Measurements from ENCODE around the gene JADE2. TPM values are rescaled to one million over a fixed set of nuclear protein-coding genes. Genes with fewer than 3 reads are reported as not detected.
"Not testable (repeated sequence)": the region's sequence is repeated elsewhere in the genome, so short reads cannot be mapped to it uniquely, and the experiment has no call there.

Gene JADE2
- total RNA-seq, 1 donor from 2014 or later, result 2.1 TPM

DNA sequence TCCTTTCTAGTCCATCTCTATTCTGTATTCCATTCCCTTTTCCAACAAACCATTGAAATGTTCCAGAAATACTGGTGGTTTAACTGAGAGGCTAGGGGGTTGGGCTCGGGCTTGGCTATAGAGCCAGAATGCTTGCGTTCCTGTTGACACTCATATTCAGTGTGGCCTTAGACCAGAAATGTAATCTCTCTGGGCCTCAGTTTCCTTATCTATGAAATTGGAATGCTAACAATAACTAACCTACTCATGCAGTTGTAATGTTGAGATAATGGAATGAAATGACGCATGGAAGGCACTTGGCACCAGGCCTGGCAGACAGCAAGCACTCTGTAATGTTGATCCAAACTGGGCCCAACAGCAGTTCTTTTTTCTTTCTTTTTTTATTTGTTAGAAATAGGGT, 26.8 kb downstream of the JADE2 start:
- peaks cover 2% of the 10 kb centered on the region for H3K9me3 Mint-ChIP-seq (ENCODE audit: unreplicated experiment)
- peaks cover 3% of the 10 kb centered on the region for H3K27me3 Mint-ChIP-seq (ENCODE audit: unreplicated experiment)
- no peak for DNase-seq
- no peak overlapping the region for H3K4me3 Mint-ChIP-seq (ENCODE audit: unreplicated experiment)
- TF ChIP-seq, protein P1, sequence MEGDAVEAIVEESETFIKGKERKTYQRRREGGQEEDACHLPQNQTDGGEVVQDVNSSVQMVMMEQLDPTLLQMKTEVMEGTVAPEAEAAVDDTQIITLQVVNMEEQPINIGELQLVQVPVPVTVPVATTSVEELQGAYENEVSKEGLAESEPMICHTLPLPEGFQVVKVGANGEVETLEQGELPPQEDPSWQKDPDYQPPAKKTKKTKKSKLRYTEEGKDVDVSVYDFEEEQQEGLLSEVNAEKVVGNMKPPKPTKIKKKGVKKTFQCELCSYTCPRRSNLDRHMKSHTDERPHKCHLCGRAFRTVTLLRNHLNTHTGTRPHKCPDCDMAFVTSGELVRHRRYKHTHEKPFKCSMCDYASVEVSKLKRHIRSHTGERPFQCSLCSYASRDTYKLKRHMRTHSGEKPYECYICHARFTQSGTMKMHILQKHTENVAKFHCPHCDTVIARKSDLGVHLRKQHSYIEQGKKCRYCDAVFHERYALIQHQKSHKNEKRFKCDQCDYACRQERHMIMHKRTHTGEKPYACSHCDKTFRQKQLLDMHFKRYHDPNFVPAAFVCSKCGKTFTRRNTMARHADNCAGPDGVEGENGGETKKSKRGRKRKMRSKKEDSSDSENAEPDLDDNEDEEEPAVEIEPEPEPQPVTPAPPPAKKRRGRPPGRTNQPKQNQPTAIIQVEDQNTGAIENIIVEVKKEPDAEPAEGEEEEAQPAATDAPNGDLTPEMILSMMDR (IDR thresholded peaks at IDR 0.05; ENCODE audit: partially characterized antibody, unreplicated experiment), result no peak
- H3K4me1 Mint-ChIP-seq (ENCODE audit: low read depth, unreplicated experiment), result peaks cover 7% of the 10 kb centered on the region
- H3K36me3 Mint-ChIP-seq (ENCODE audit: unreplicated experiment), result no peaks in the 10 kb centered on the region
- H3K27ac Mint-ChIP-seq (ENCODE audit: unreplicated experiment), result no peak overlapping the region

DNA sequence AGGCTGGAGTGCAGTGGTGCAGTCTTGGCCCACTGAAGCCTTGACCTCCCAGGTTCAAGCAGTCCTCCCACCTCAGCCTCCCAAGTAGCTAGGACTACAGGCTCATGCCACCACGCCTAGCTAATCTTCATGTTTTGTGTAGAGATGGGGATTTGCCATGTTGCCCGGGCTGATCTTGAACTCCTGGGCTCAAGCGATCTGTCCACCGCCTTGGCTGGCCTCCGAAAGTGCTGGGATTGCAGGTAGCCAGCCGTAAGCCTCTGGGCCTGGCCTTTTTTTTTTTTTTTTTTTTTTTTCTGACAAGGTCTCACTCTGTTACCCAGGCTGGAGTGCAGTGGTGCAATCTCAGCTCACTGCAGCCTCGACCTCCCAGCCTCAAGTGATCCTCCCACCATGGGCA, 27.2 kb downstream of the JADE2 start:
- H3K9me3 Mint-ChIP-seq (ENCODE audit: unreplicated experiment); H3K27me3 Mint-ChIP-seq (ENCODE audit: unreplicated experiment); H3K27ac Mint-ChIP-seq (ENCODE audit: unreplicated experiment); H3K36me3 Mint-ChIP-seq (ENCODE audit: unreplicated experiment); H3K4me3 Mint-ChIP-seq (ENCODE audit: unreplicated experiment); H3K4me1 Mint-ChIP-seq (ENCODE audit: low read depth, unreplicated experiment); DNase-seq: not testable (repeated sequence)

DNA sequence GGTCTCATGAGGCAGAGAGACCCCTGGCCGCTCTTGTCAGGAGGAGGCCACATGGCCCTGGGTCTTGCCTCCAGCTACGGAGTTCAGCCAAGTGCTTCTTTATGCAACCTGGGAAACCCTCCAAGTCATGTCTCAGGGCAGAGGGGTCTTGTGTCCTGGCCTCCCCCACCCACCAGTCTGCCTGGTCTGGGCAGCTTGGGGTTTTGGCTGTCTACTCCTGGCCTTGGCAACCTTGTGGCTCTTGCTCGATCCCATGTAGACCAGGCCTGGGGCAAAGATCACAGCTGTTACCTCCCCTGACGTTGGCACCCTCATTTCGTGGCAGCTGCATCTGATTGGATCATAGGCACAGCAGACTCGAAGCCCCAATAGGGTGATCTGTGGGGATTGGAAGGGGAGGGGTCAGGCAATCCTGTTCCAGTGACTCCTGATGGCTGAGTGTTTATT, 28.4 kb downstream of the JADE2 start:
- no peak for DNase-seq
- Mint-ChIP-seq H3K27me3 (ENCODE audit: unreplicated experiment) (peaks cover 3% of the 10 kb centered on the region), H3K4me1 (ENCODE audit: low read depth, unreplicated experiment) (peaks cover 7% of the 10 kb centered on the region), H3K36me3 (ENCODE audit: unreplicated experiment) (no peaks in the 10 kb centered on the region), H3K27ac (ENCODE audit: unreplicated experiment) (no peak overlapping the region), H3K9me3 (ENCODE audit: unreplicated experiment) (peaks cover 2% of the 10 kb centered on the region), H3K4me3 (ENCODE audit: unreplicated experiment) (no peak overlapping the region)
- TF ChIP-seq, protein P1 (IDR thresholded peaks at IDR 0.05; ENCODE audit: partially characterized antibody, unreplicated experiment), result no peak

DNA sequence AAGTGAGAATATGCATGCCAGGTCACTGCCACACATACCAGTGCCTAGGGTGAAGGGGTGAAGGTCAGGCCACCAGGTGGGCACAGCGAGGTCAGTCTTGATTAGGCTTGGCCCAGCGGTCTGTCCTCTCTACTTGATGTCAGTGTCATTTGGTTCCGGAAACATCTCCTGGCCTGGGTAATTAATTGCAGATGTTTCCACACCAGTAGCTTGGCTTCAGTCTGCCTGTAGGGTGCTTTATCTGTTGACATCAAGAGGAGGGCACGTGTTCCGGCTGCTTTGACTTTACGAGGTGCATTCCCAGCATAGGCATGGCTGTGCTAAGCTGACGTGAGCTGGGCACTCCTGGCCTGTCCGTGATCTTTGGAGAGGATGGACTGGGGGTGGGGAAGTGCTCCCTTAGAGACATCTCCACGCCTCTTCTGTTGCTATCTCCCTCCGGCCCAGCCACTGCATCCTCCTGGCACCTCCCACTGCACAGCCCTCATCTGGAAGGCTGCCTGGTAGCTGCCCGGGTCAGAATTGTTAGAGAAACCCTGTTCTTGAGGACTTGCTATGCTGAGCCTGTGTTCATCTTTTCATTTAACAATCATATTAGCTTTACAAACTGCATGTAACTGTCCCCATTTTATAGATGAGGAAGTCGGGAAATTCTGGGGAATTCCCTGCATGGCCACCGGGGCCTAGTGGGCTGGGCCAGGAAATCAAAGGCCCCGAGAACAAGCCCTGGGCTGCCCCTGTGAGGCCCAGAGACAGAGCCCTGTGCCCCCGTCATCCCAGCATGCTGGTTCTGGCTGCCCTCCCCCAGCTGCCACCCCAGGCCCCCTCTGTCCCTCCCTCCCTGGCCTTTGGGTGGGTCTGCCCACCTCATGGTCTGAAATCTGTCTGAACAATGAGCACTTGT, 29.1 kb downstream of the JADE2 start:
- peaks cover 2% of the 10 kb centered on the region for H3K9me3 Mint-ChIP-seq (ENCODE audit: unreplicated experiment)
- H3K4me1 Mint-ChIP-seq (ENCODE audit: low read depth, unreplicated experiment), result peaks cover 7% of the 10 kb centered on the region
- no peaks in the 10 kb centered on the region for H3K36me3 Mint-ChIP-seq (ENCODE audit: unreplicated experiment)
- H3K27ac Mint-ChIP-seq (ENCODE audit: unreplicated experiment), result no peak overlapping the region
- H3K27me3 Mint-ChIP-seq (ENCODE audit: unreplicated experiment), result peaks cover 3% of the 10 kb centered on the region
- no peak overlapping the region for H3K4me3 Mint-ChIP-seq (ENCODE audit: unreplicated experiment)
- TF ChIP-seq, protein P1 (IDR thresholded peaks at IDR 0.05; ENCODE audit: partially characterized antibody, unreplicated experiment), result no peak
- DNase-seq, result no peak

DNA sequence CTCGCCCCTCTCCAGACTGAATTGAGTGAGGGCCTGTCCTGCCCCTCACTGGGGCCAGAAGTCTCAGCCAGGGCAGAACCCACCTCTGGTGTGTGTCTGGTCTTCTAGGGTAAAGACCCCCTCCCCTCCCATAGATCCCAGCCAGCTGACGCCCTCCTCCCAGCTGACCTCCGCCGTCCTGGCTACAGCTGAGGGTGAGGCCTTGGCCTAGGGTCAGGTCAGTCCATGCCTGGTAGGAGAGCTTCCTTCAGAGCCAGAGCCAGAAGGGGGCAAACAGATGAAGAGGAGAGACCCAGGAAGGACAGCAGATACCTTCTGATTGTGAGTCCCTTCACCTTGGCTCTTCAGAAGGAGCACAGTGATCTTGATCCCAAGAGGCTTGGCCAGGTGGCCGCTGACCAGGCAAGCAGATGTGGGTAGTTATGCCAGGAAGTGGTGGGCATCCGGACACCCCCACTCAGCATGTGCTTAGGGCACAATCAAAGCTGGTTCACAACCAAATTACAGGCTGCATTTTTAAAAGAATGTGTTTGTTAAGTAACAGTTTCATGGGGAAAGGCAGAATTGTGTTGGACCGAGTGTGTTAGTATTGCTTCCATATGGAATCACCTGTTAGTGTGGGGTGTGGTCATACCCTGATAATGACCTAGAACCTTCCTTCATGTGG, 29.9 kb downstream of the JADE2 start:
- peaks cover 7% of the 10 kb centered on the region for H3K4me1 Mint-ChIP-seq (ENCODE audit: low read depth, unreplicated experiment)
- peaks cover 8% of the 10 kb centered on the region for H3K27me3 Mint-ChIP-seq (ENCODE audit: unreplicated experiment)
- DNase-seq, result no peak
- H3K4me3 Mint-ChIP-seq (ENCODE audit: unreplicated experiment), result no peak overlapping the region
- peaks cover 2% of the 10 kb centered on the region for H3K9me3 Mint-ChIP-seq (ENCODE audit: unreplicated experiment)
- no peaks in the 10 kb centered on the region for H3K36me3 Mint-ChIP-seq (ENCODE audit: unreplicated experiment)
- no peak overlapping the region for H3K27ac Mint-ChIP-seq (ENCODE audit: unreplicated experiment)
- TF ChIP-seq, protein P1 (IDR thresholded peaks at IDR 0.05; ENCODE audit: partially characterized antibody, unreplicated experiment), result no peak

All from glutamatergic neuron (in vitro differentiated cells).